GM19468 (cell line): ENCODE data around the gene CLUH.

Experiments used
- ATAC-seq: cut with Tn5 transposase; IDR thresholded peaks from one replicate; pipeline ENCODE4 v1.9.1; 2021; ENCODE audit warnings: mild to moderate bottlenecking, moderate library complexity, moderate number of reproducible peaks; ENCODE audit not compliant: unreplicated experiment; ENCODE audit errors: extremely low read depth

CLUH gene

GRCh38 chr17:2723505-2723996 lies 12.0 kb upstream of the CLUH start:
- ATAC-seq = no peak

GRCh38 chr17:2722611-2723010 lies 11.0 kb upstream of the CLUH start:
- ATAC-seq = no peak

GRCh38 chr17:2721603-2722002 lies 10.0 kb upstream of the CLUH start:
- no peak for ATAC-seq

GRCh38 chr17:2719861-2720260 lies 8.3 kb upstream of the CLUH start:
- no peak for ATAC-seq

GRCh38 chr17:2718150-2718938 lies 6.8 kb upstream of the CLUH start:
- no peak for ATAC-seq

GRCh38 chr17:2716649-2717048 lies 5.1 kb upstream of the CLUH start:
- ATAC-seq = no peak

- ATAC-seq = no peak
These were observed 2.3 kb upstream of the CLUH start for GRCh38 chr17:2713881-2714280.

GRCh38 chr17:2712300-2713043 lies 908 bp upstream of the CLUH start:
- ATAC-seq = no peak

- ATAC-seq = no peak
These were observed 559 bp downstream of the CLUH start for GRCh38 chr17:2710803-2711607.

GRCh38 chr17:2710071-2710802 lies 1.3 kb downstream of the CLUH start:
- no peak for ATAC-seq

- ATAC-seq = no peak
These were observed 2.3 kb downstream of the CLUH start for GRCh38 chr17:2709183-2709661.

GRCh38 chr17:2708585-2709182 lies 2.9 kb downstream of the CLUH start:
- ATAC-seq = no peak

- ATAC-seq = no peak
These were observed 3.6 kb downstream of the CLUH start for GRCh38 chr17:2707721-2708584.

GRCh38 chr17:2706911-2707510 lies 4.6 kb downstream of the CLUH start:
- no peak for ATAC-seq

- ATAC-seq = no peak
These were observed 5.4 kb downstream of the CLUH start for GRCh38 chr17:2705888-2706795.

GRCh38 chr17:2705263-2705662 lies 6.3 kb downstream of the CLUH start:
- ATAC-seq = no peak

GRCh38 chr17:2704890-2705248 lies 6.7 kb downstream of the CLUH start:
- no peak for ATAC-seq
